ENCODE measurements around the gene FAM98C. TPM values are rescaled to one million over a fixed set of nuclear protein-coding genes. Genes with fewer than 3 reads are reported as not detected.

FAM98C gene
- total RNA-seq, 1 donor from 2014 or later = 25.2 TPM

DNA sequence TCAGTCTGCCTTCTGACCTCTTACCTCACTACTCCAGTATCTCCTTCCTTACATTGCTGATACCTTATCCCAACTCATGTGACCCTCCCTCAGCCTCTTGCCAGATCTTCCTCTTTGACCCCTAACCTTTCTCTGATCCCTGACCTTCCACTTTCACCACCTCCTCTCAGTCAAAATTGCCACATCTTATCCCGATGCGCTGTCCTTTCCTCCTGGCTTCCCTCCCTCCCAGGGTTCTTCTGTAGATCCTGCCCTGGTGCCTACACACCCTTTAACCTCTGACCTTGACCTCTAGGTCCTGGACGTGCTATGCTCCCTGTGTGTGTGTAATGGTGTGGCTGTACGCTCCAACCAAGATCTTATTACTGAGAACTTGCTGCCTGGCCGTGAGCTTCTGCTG lies 54.3 kb downstream of the FAM98C start:
- TF ChIP-seq, protein P1, sequence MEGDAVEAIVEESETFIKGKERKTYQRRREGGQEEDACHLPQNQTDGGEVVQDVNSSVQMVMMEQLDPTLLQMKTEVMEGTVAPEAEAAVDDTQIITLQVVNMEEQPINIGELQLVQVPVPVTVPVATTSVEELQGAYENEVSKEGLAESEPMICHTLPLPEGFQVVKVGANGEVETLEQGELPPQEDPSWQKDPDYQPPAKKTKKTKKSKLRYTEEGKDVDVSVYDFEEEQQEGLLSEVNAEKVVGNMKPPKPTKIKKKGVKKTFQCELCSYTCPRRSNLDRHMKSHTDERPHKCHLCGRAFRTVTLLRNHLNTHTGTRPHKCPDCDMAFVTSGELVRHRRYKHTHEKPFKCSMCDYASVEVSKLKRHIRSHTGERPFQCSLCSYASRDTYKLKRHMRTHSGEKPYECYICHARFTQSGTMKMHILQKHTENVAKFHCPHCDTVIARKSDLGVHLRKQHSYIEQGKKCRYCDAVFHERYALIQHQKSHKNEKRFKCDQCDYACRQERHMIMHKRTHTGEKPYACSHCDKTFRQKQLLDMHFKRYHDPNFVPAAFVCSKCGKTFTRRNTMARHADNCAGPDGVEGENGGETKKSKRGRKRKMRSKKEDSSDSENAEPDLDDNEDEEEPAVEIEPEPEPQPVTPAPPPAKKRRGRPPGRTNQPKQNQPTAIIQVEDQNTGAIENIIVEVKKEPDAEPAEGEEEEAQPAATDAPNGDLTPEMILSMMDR (conservative IDR thresholded peaks at IDR 0.05) = no peak
- DNase-seq (ENCODE audit: extremely low spot score, unreplicated experiment) = no peak
- Mint-ChIP-seq H3K27me3 (peaks cover 3% of the 10 kb centered on the region), H3K27ac (no peak overlapping the region), H3K4me1 (ENCODE audit: unreplicated experiment) (no peaks in the 10 kb centered on the region), H3K4me3 (no peak overlapping the region), H3K36me3 (no peaks in the 10 kb centered on the region), H3K9me3 (no peaks in the 10 kb centered on the region)

GRCh38 chr19:38457690-38458405 lies 55.0 kb downstream of the FAM98C start:
- DNase-seq (ENCODE audit: extremely low spot score, unreplicated experiment) = no peak
- H3K9me3 Mint-ChIP-seq = no peaks in the 10 kb centered on the region
- no peak overlapping the region for H3K4me3 Mint-ChIP-seq
- H3K4me1 Mint-ChIP-seq (ENCODE audit: unreplicated experiment) = no peaks in the 10 kb centered on the region
- H3K27ac Mint-ChIP-seq = no peak overlapping the region
- TF ChIP-seq, protein P1 (conservative IDR thresholded peaks at IDR 0.05) = no peak
- H3K27me3 Mint-ChIP-seq = peaks cover 4% of the 10 kb centered on the region
- no peaks in the 10 kb centered on the region for H3K36me3 Mint-ChIP-seq

Other genes starting within 250 kb of the FAM98C start
- gene DPF1, start 178.9 kb upstream of the FAM98C start, total RNA-seq (ENCODE audit: low replicate concordance) = 0.93 and 12.6 TPM in 2 replicates
- gene PPP1R14A, start 146.7 kb upstream of the FAM98C start, total RNA-seq (ENCODE audit: low replicate concordance) = 14.9 and 20.7 TPM in 2 replicates
- 243 and 526 TPM in 2 replicates for gene SPINT2, start 138.5 kb upstream of the FAM98C start, total RNA-seq (ENCODE audit: low replicate concordance)
- 46.8 and 270 TPM in 2 replicates for gene C19orf33, start 98.8 kb upstream of the FAM98C start, total RNA-seq (ENCODE audit: low replicate concordance)
- gene YIF1B, start 87.1 kb upstream of the FAM98C start, total RNA-seq (ENCODE audit: low replicate concordance) = 41.0 and 42.9 TPM in 2 replicates
- gene KCNK6, start 83.2 kb upstream of the FAM98C start, total RNA-seq (ENCODE audit: low replicate concordance) = 5.2 and 14.4 TPM in 2 replicates
- 5.2 and 11.9 TPM in 2 replicates for gene CATSPERG, start 67.3 kb upstream of the FAM98C start, total RNA-seq (ENCODE audit: low replicate concordance)
- 159 and 176 TPM in 2 replicates for gene PSMD8, start 28.5 kb upstream of the FAM98C start, total RNA-seq (ENCODE audit: low replicate concordance)
- 1.1 and 1.5 TPM in 2 replicates for gene GGN, start 15.1 kb upstream of the FAM98C start, total RNA-seq (ENCODE audit: low replicate concordance)
- 4.2 and 5.5 TPM in 2 replicates for gene SPRED3, start 14.4 kb upstream of the FAM98C start, total RNA-seq (ENCODE audit: low replicate concordance)
- not detected in 2 replicates for gene RASGRP4, start 23.1 kb downstream of the FAM98C start, total RNA-seq (ENCODE audit: low replicate concordance)
- 3.3 and 9.3 TPM in 2 replicates for gene RYR1, start 30.6 kb downstream of the FAM98C start, total RNA-seq (ENCODE audit: low replicate concordance)
- gene MAP4K1, start 214.9 kb downstream of the FAM98C start, total RNA-seq (ENCODE audit: low replicate concordance) = 2.4 and 16.8 TPM in 2 replicates
- 274 and 310 TPM in 2 replicates for gene EIF3K, start 216.1 kb downstream of the FAM98C start, total RNA-seq (ENCODE audit: low replicate concordance)
- 475 and 776 TPM in 2 replicates for gene ACTN4, start 244.6 kb downstream of the FAM98C start, total RNA-seq (ENCODE audit: low replicate concordance)